PC-3 (cell line): Measurements from ENCODE around the gene MROH8.

Source experiments
- CTCF ChIP-seq: fragments of 300-600 bp; sonication (generic); conservative IDR thresholded peaks from 2 replicates; pipeline ENCODE4 v1.5.1; 2017; ENCODE audit warnings: antibody characterized with exemption, low read depth, mild to moderate bottlenecking, low read length
- EZH2 ChIP-seq: fragments of 300-600 bp; sonication (generic); IDR thresholded peaks from one replicate; pipeline ENCODE4 v1.6.1; 2017; ENCODE audit warnings: antibody characterized with exemption, mild to moderate bottlenecking, low read length; ENCODE audit not compliant: unreplicated experiment

GRCh38 chr20:37114012-37114411, 65.3 kb downstream of the MROH8 start:
- TF ChIP-seq CTCF (no peak), EZH2 (no peak)
